Ishikawa (cell line): ENCODE results near the gene GNAT2.

Experiments
- CEBPB ChIP-seq: IDR thresholded peaks from 2 replicates; pipeline ENCODE4 v1.6.1; 2012
- CREB1 ChIP-seq: IDR thresholded peaks from 2 replicates; pipeline ENCODE4 v1.6.1; 2012; ENCODE audit warnings: low read depth
- EGR1 ChIP-seq: IDR thresholded peaks from 2 replicates; pipeline ENCODE4 v1.6.1; 2012
- EP300 ChIP-seq: IDR thresholded peaks from 2 replicates; pipeline ENCODE4 v1.6.1; 2012; ENCODE audit warnings: borderline replicate concordance
- FOXM1 ChIP-seq: IDR thresholded peaks from 2 replicates; pipeline ENCODE4 v1.6.1; 2012; ENCODE audit warnings: low read depth, borderline replicate concordance
- NFIC ChIP-seq: IDR thresholded peaks from 2 replicates; pipeline ENCODE4 v1.6.1; 2012
- RAD21 ChIP-seq: IDR thresholded peaks from 2 replicates; pipeline ENCODE4 v1.6.1; 2012; ENCODE audit warnings: low read depth
- REST ChIP-seq: IDR thresholded peaks from 2 replicates; pipeline ENCODE4 v1.6.1; 2012; ENCODE audit warnings: low read depth, mild to moderate bottlenecking
- TAF1 ChIP-seq: IDR thresholded peaks from 2 replicates; pipeline ENCODE4 v1.6.1; 2012; ENCODE audit warnings: low read depth, mild to moderate bottlenecking
- TCF12 ChIP-seq: IDR thresholded peaks from 2 replicates; pipeline ENCODE4 v1.6.1; 2012; ENCODE audit warnings: low read depth
- TEAD4 ChIP-seq: IDR thresholded peaks from 2 replicates; pipeline ENCODE4 v1.6.1; 2012
- YY1 ChIP-seq: IDR thresholded peaks from 2 replicates; pipeline ENCODE4 v1.6.1; 2012; ENCODE audit warnings: low read depth
- ZBTB7A ChIP-seq: IDR thresholded peaks from 2 replicates; pipeline ENCODE4 v1.6.1; 2012; ENCODE audit warnings: low read depth
- TF ChIP-seq, protein P1 (sequence below): IDR thresholded peaks from 2 replicates; pipeline ENCODE4 v1.6.1; 2012
- TF ChIP-seq, protein P2 (sequence below): IDR thresholded peaks from 2 replicates; pipeline ENCODE4 v1.6.1; 2012

GNAT2 gene

GRCh38 chr1:109567877-109568672 is 51.3 kb downstream of the GNAT2 start:
- TF ChIP-seq TEAD4 (no peak), EGR1 (no peak), CEBPB (no peak), NFIC (no peak), FOXM1 (no peak), RAD21 (no peak), TCF12 (no peak), YY1 (no peak), TAF1 (no peak), CREB1 (no peak), EP300 (no peak)
- TF ChIP-seq, protein P1, sequence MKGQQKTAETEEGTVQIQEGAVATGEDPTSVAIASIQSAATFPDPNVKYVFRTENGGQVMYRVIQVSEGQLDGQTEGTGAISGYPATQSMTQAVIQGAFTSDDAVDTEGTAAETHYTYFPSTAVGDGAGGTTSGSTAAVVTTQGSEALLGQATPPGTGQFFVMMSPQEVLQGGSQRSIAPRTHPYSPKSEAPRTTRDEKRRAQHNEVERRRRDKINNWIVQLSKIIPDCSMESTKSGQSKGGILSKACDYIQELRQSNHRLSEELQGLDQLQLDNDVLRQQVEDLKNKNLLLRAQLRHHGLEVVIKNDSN, result no peak
- TF ChIP-seq, protein P2, sequence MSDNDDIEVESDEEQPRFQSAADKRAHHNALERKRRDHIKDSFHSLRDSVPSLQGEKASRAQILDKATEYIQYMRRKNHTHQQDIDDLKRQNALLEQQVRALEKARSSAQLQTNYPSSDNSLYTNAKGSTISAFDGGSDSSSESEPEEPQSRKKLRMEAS, result no peak

GRCh38 chr1:109566982-109567381 is 52.4 kb downstream of the GNAT2 start:
- TF ChIP-seq ZBTB7A, result no peak
- no peak for TF ChIP-seq TAF1
- no peak for TF ChIP-seq FOXM1
- no peak for TF ChIP-seq EP300
- no peak for TF ChIP-seq TCF12
- no peak for TF ChIP-seq EGR1

GRCh38 chr1:109565241-109565640 is 54.2 kb downstream of the GNAT2 start:
- TF ChIP-seq TCF12 (no peak), YY1 (no peak), EP300 (no peak), FOXM1 (no peak), EGR1 (no peak), TAF1 (no peak), CEBPB (no peak), REST (no peak), TEAD4 (no peak)
- TF ChIP-seq, protein P1, result no peak
- TF ChIP-seq, protein P2, result no peak

GRCh38 chr1:109564194-109564878 is 55.1 kb downstream of the GNAT2 start:
- no peak for TF ChIP-seq TAF1
- no peak for TF ChIP-seq TEAD4
- no peak for TF ChIP-seq REST
- TF ChIP-seq TCF12, result no peak
- TF ChIP-seq EGR1, result no peak
- no peak for TF ChIP-seq ZBTB7A
- TF ChIP-seq NFIC, result no peak
- TF ChIP-seq CEBPB, result no peak
- TF ChIP-seq RAD21, result no peak

- TF ChIP-seq EP300, result no peak
- no peak for TF ChIP-seq ZBTB7A
- no peak for TF ChIP-seq RAD21
- TF ChIP-seq TEAD4, result no peak
- TF ChIP-seq TCF12, result no peak
These were observed 59.4 kb downstream of the GNAT2 start for GRCh38 chr1:109559995-109560394.

- TF ChIP-seq TAF1, result no peak
- no peak for TF ChIP-seq EP300
- no peak for TF ChIP-seq REST
- no peak for TF ChIP-seq TCF12
- no peak for TF ChIP-seq CREB1
- TF ChIP-seq, protein P1, result no peak
- no peak for TF ChIP-seq FOXM1
- no peak for TF ChIP-seq NFIC
- TF ChIP-seq ZBTB7A, result no peak
- no peak for TF ChIP-seq EGR1
- TF ChIP-seq YY1, result no peak
- no peak for TF ChIP-seq TEAD4
- no peak for TF ChIP-seq RAD21
- no peak for TF ChIP-seq CEBPB
- TF ChIP-seq, protein P2, result no peak
These were observed 61.9 kb downstream of the GNAT2 start for GRCh38 chr1:109557520-109557919.
